ENCODE data around the gene SIL1. TPM values are rescaled to one million over a fixed set of nuclear protein-coding genes. Genes with fewer than 3 reads are reported as not detected.
A peak's percentile ranks its signal among the peaks of the same experiment; 100 is the strongest.

Gene SIL1
- total RNA-seq, 4 donors from 2014 or later = 20.3 to 39.2 (median 29.1) TPM

GRCh38 chr5:139126711-139127111, 71.5 kb downstream of the SIL1 start:
- 51% methylated on average over 3 of the region's 3 CpGs for WGBS
- H3K36me3 ChIP-seq = peaks cover 0 to 6% (median 0%) of the 10 kb centered on the region in 4 donors
- H3K4me1 ChIP-seq = peaks cover 35 to 48% (median 46%) of the 10 kb centered on the region in 4 donors
- DNase-seq (ENCODE audit: extremely low spot score) = no peak
- peak overlapping the region; percentile 48 to 78 (median 71) for H3K27ac ChIP-seq (replicated peaks in 1 of 4)
- intact Hi-C loops (cut with DNase I) = no loop called here
- H3K27me3 ChIP-seq = no peaks in the 10 kb centered on the region
- no peaks in the 10 kb centered on the region for H3K9me3 ChIP-seq
- TF ChIP-seq CTCF (IDR thresholded peaks at IDR 0.05) (no peak), EP300 (IDR thresholded peaks at IDR 0.05) (no peak), POLR2AphosphoS5 (IDR thresholded peaks at IDR 0.05) (no peak), POLR2A (IDR thresholded peaks at IDR 0.05; ENCODE audit: low read depth) (no peak)
- H3K4me3 ChIP-seq = no peak overlapping the region

GRCh38 chr5:139125991-139126390, 72.2 kb downstream of the SIL1 start:
- Histone ChIP-seq H3K4me3 (no peak overlapping the region), H3K36me3 (peaks cover 0 to 10% (median 0%) of the 10 kb centered on the region in 4 donors), H3K27ac (replicated peaks in 1 of 4) (peak overlapping the region; percentile 48 to 78 (median 71)), H3K4me1 (peaks cover 33 to 48% (median 43%) of the 10 kb centered on the region in 4 donors), H3K27me3 (no peaks in the 10 kb centered on the region), H3K9me3 (no peaks in the 10 kb centered on the region)
- intact Hi-C loops (cut with DNase I) = no loop called here
- no peak for DNase-seq (ENCODE audit: extremely low spot score)
- 40% methylated on average over 1 of the region's 1 CpG for WGBS
- TF ChIP-seq EP300 (IDR thresholded peaks at IDR 0.05) (no peak), POLR2AphosphoS5 (IDR thresholded peaks at IDR 0.05) (no peak), POLR2A (IDR thresholded peaks at IDR 0.05; ENCODE audit: low read depth) (no peak), CTCF (IDR thresholded peaks at IDR 0.05) (no peak)

- DNase-seq (ENCODE audit: extremely low spot score) = no peak
- peak overlapping the region; percentile 48 to 78 (median 71) for H3K27ac ChIP-seq (replicated peaks in 1 of 4)
- WGBS = 80% methylated on average over 8 of the region's 8 CpGs
- H3K4me3 ChIP-seq = no peak overlapping the region
- H3K4me1 ChIP-seq = peaks cover 33 to 48% (median 43%) of the 10 kb centered on the region in 4 donors
- TF ChIP-seq POLR2AphosphoS5 (IDR thresholded peaks at IDR 0.05) (peak in 1 of 2 donors; percentile 10), EP300 (IDR thresholded peaks at IDR 0.05) (no peak), POLR2A (IDR thresholded peaks at IDR 0.05; ENCODE audit: low read depth) (no peak), CTCF (IDR thresholded peaks at IDR 0.05) (no peak)
- H3K27me3 ChIP-seq = no peaks in the 10 kb centered on the region
- intact Hi-C loops (cut with DNase I) = no loop called here
- peaks cover 0 to 21% (median 6%) of the 10 kb centered on the region in 4 donors for H3K36me3 ChIP-seq
- H3K9me3 ChIP-seq = no peaks in the 10 kb centered on the region
Measured at GRCh38 chr5:139124774-139125520, 73.2 kb downstream of the SIL1 start.

- H3K9me3 ChIP-seq = no peaks in the 10 kb centered on the region
- intact Hi-C loops (cut with DNase I) = no loop called here
- no peak for DNase-seq (ENCODE audit: extremely low spot score)
- no peaks in the 10 kb centered on the region for H3K27me3 ChIP-seq
- no peak for TF ChIP-seq POLR2A (IDR thresholded peaks at IDR 0.05; ENCODE audit: low read depth)
- TF ChIP-seq CTCF (IDR thresholded peaks at IDR 0.05) = no peak
- no peak for TF ChIP-seq POLR2AphosphoS5 (IDR thresholded peaks at IDR 0.05)
- no peak for TF ChIP-seq EP300 (IDR thresholded peaks at IDR 0.05)
- H3K4me3 ChIP-seq = no peak overlapping the region
- peaks cover 28 to 39% (median 35%) of the 10 kb centered on the region in 4 donors for H3K4me1 ChIP-seq
- H3K27ac ChIP-seq (replicated peaks in 1 of 4) = peak overlapping the region in 2 of 4 donors; percentile 17 to 63
- H3K36me3 ChIP-seq = peaks cover 0 to 51% (median 21%) of the 10 kb centered on the region in 4 donors
- 76% methylated on average over 5 of the region's 5 CpGs for WGBS
Measured at GRCh38 chr5:139121120-139121519, 77.0 kb downstream of the SIL1 start.

Data from esophagus muscularis mucosa (tissue), 4 donors.